ENCODE data around the gene ZNF354B.
"Not testable (repeated sequence)": the region's sequence is repeated elsewhere in the genome, so short reads cannot be mapped to it uniquely, and the experiment has no call there.

The ZNF354B gene

DNA sequence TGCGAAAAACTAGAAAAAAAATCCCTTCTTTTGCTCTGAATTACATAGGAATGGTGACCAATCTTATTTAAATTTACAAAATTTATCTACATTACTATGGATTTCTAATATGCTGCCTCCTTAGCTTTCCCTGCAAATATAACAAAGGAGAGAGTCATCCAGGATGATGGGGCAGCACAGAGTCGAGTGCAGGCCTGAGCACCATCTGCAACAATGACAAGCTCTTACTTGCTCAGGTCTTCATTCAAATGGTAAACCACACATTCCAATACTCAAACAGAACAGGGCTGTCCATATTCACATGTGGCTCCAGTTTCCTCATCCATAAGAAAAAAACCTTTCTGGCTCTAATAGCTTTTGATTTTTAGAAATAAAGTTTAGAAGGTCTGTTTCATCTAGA lies 33.5 kb upstream of the ZNF354B start:
- CTCF ChIA-PET: interaction anchor here (1.0 kb wide), 1 partner anchor 15 kb away, joined by 3 read pairs; no protein-coding TSS in a partner anchor
- POLR2A ChIA-PET: no interaction called here
- no peak for DNase-seq (ENCODE audit: extremely low spot score)
- no peak for TF ChIP-seq ELF4 (IDR thresholded peaks at IDR 0.05)
- no peak for TF ChIP-seq SP1 (IDR thresholded peaks at IDR 0.05)
- no peak for TF ChIP-seq LEF1 (IDR thresholded peaks at IDR 0.05; ENCODE audit: borderline replicate concordance)
- TF ChIP-seq L3MBTL2 (conservative IDR thresholded peaks at IDR 0.05): no peak
- TF ChIP-seq BHLHE40 (IDR thresholded peaks at IDR 0.05; ENCODE audit: borderline replicate concordance): no peak
- TF ChIP-seq FOXM1 (IDR thresholded peaks at IDR 0.05; ENCODE audit: borderline replicate concordance): no peak
- TF ChIP-seq NFRKB (IDR thresholded peaks at IDR 0.05): no peak
- TF ChIP-seq ZNF384 (IDR thresholded peaks at IDR 0.05): no peak
- no peak for TF ChIP-seq ARNT (IDR thresholded peaks at IDR 0.05)
- TF ChIP-seq, protein P1, sequence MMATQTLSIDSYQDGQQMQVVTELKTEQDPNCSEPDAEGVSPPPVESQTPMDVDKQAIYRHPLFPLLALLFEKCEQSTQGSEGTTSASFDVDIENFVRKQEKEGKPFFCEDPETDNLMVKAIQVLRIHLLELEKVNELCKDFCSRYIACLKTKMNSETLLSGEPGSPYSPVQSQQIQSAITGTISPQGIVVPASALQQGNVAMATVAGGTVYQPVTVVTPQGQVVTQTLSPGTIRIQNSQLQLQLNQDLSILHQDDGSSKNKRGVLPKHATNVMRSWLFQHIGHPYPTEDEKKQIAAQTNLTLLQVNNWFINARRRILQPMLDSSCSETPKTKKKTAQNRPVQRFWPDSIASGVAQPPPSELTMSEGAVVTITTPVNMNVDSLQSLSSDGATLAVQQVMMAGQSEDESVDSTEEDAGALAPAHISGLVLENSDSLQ (IDR thresholded peaks at IDR 0.05): no peak
- TF ChIP-seq SUZ12 (IDR thresholded peaks at IDR 0.05): no peak
- no peak for TF ChIP-seq FOXA1 (IDR thresholded peaks at IDR 0.05)
- TF ChIP-seq HDGF (IDR thresholded peaks at IDR 0.05; ENCODE audit: borderline replicate concordance): no peak

DNA sequence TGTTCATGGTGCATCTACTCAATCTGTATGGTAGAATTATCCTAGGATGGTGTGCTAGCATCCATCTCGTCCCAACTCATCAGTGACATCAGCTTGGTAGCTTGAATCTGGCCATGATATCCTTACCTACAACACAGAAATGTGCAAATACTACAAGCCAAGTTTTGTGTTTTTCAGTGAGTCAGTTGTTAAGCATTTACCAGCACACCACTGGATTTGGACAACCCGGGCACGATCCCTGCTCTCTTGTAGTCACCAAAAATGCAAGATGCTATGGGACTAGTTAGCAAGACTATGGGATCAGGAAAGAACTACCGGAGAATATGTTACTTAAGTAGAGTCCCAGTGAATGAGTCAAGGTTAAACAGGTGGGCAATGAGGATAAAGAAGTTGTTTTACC lies 32.1 kb upstream of the ZNF354B start:
- DNase-seq (ENCODE audit: extremely low spot score): no peak
- CTCF ChIA-PET: no interaction called here
- POLR2A ChIA-PET: no interaction called here
- TF ChIP-seq FOXA1 (IDR thresholded peaks at IDR 0.05) (no peak), NFRKB (IDR thresholded peaks at IDR 0.05) (no peak), BHLHE40 (IDR thresholded peaks at IDR 0.05; ENCODE audit: borderline replicate concordance) (no peak), SP1 (IDR thresholded peaks at IDR 0.05) (no peak), L3MBTL2 (conservative IDR thresholded peaks at IDR 0.05) (no peak), CTBP1 (IDR thresholded peaks at IDR 0.05; ENCODE audit: borderline replicate concordance) (no peak), FOXM1 (IDR thresholded peaks at IDR 0.05; ENCODE audit: borderline replicate concordance) (no peak), FOXK2 (IDR thresholded peaks at IDR 0.05) (no peak), TARDBP (IDR thresholded peaks at IDR 0.05) (no peak), ELF4 (IDR thresholded peaks at IDR 0.05) (no peak), HDGF (IDR thresholded peaks at IDR 0.05; ENCODE audit: borderline replicate concordance) (no peak), LEF1 (IDR thresholded peaks at IDR 0.05; ENCODE audit: borderline replicate concordance) (no peak), SUZ12 (IDR thresholded peaks at IDR 0.05) (no peak), ZNF384 (IDR thresholded peaks at IDR 0.05) (no peak), ARNT (IDR thresholded peaks at IDR 0.05) (no peak)
- TF ChIP-seq, protein P1 (IDR thresholded peaks at IDR 0.05): no peak

DNA sequence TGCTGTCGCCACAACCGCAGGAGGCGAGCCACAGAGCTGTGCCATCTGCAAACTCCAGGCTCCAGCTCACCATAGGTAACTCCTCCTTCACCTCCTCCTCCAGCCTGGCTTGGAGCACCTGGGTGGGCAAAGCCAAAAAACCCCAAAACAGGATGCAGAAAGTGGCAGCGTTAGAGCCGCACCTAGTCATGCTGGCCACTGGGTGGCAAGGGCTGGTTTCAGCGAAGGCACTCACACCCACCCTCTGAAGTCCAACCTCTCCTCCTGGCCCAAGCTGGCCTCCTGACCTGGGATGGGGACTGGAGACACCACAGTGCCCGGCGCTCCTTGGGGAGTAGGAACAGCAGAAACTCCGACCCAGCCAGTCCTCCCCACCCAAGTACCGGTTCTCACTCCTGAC lies 28.7 kb upstream of the ZNF354B start:
- no peak for TF ChIP-seq BHLHE40 (IDR thresholded peaks at IDR 0.05; ENCODE audit: borderline replicate concordance)
- TF ChIP-seq CTBP1 (IDR thresholded peaks at IDR 0.05; ENCODE audit: borderline replicate concordance): no peak
- no peak for TF ChIP-seq HDGF (IDR thresholded peaks at IDR 0.05; ENCODE audit: borderline replicate concordance)
- TF ChIP-seq FOXK2 (IDR thresholded peaks at IDR 0.05): no peak
- no peak for TF ChIP-seq ZNF384 (IDR thresholded peaks at IDR 0.05)
- ChIA-PET POLR2A (no interaction called here), CTCF (no interaction called here)
- no peak for DNase-seq (ENCODE audit: extremely low spot score)

DNA sequence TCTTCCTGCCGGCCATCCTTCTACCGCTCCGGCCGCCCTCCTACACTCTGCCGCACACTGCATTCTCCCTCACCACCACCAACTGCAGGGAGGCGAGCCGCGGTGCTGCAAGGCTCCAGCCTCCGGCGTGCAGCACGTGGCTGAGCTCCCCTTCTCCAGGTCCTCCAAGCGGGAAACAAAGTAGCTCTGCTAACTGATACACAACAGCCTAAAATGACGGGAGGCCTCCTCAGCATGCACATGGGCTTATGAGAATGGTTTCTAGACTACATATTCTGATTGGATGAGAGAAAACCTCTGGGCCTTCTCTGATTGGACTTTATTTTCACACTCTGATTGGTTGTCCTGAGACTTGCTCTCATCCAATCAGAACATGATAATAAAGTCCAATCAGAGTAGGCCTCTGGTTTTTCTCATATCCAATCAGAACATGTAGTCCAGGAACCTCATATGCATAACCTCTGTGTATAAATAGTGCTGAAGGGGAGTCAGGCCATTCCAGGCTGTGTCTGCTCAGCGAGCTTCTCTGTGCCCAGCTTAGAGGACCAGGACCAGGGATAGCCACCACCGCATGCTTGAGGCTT lies 27.0 kb upstream of the ZNF354B start:
- CTCF ChIA-PET: no interaction called here

DNA sequence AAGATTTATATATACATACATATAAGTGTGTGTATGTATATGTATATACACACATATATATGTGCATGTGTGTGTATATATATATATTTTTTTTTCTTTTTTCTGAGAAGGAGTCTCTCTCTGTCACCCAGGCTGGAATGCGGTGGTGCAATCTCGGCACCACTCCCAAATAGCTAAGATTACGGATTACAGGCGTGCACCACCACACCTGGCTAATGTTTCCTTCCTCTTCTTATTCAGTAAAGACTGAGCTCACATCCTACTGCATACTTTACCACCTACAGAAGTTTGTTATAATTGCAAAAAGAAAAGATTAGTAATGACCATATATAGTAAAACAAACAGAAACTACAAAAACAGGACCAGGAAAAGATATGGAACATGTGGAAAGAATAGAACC lies 23.1 kb upstream of the ZNF354B start:
- ChIA-PET CTCF (no interaction called here), POLR2A (no interaction called here)
- DNase-seq (ENCODE audit: extremely low spot score): no peak
- no peak for TF ChIP-seq BHLHE40 (IDR thresholded peaks at IDR 0.05; ENCODE audit: borderline replicate concordance)
- no peak for TF ChIP-seq L3MBTL2 (conservative IDR thresholded peaks at IDR 0.05)
- no peak for TF ChIP-seq HDGF (IDR thresholded peaks at IDR 0.05; ENCODE audit: borderline replicate concordance)
- TF ChIP-seq CTBP1 (IDR thresholded peaks at IDR 0.05; ENCODE audit: borderline replicate concordance): no peak
- no peak for TF ChIP-seq FOXA1 (IDR thresholded peaks at IDR 0.05)
- no peak for TF ChIP-seq ARNT (IDR thresholded peaks at IDR 0.05)

More for the DNA sequence above, 27.0 kb upstream of the ZNF354B start:
- no peak for DNase-seq (ENCODE audit: extremely low spot score)
- POLR2A ChIA-PET: no interaction called here
- TF ChIP-seq, protein P1 (IDR thresholded peaks at IDR 0.05): no peak
- no peak for TF ChIP-seq L3MBTL2 (conservative IDR thresholded peaks at IDR 0.05)
- TF ChIP-seq NFRKB (IDR thresholded peaks at IDR 0.05): no peak
- no peak for TF ChIP-seq FOXK2 (IDR thresholded peaks at IDR 0.05)
- no peak for TF ChIP-seq ARNT (IDR thresholded peaks at IDR 0.05)
- no peak for TF ChIP-seq TARDBP (IDR thresholded peaks at IDR 0.05)
- no peak for TF ChIP-seq ZNF384 (IDR thresholded peaks at IDR 0.05)

DNA sequence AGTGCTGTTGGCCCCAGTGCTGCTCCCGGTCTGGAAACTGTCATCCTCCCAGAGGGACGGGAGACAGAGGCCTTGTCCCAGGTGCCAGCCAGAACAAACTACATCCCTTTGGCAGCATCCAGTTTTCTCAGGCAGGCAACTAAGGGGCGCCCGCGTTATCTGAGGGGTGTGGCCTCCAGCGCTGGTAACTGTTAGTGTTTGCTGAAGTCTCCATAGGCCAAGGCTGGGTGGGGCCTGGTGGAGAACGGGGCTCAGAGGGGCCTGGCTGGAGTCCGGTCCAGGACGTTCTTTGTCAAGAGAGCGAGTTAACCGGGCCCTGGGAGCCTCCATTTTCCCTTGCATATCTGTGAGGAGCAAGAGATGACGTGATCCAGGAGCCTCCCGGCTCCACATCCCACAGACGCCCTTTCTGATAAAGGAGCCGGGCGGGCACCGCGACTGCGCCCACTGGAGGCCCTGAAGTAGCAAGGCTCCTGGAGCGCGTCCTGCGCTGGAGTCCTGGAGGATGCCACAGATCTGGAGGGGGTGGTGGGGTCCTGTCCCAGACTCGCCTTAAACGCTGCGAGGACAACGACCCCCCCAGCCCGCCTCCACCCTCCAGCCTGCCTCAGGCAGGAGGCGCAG lies 20.9 kb upstream of the ZNF354B start:
- CTCF ChIA-PET; POLR2A ChIA-PET; DNase-seq (ENCODE audit: extremely low spot score): not testable (repeated sequence)

DNA sequence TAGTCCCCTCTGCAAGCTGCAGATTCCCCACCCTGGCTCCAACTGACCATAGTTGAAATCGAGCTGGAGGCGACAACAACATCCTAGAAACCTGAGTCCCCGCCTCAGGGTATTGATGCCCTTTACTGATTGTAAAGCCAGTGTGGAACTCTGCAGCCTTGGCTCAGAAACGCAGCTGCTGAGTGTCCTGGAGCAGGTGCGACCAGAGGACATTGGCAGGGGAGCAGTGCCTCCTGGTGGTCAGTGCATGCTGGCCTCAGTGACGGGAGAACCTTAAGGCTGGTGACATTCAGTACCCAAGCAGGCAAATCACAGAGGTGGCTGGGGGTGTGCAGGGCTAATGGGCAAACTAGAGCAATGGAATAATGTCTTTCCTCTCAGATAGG lies 20.4 kb upstream of the ZNF354B start:
- peak; percentile 49 for DNase-seq (ENCODE audit: extremely low spot score)
- POLR2A ChIA-PET: no interaction called here
- TF ChIP-seq FOXM1 (IDR thresholded peaks at IDR 0.05; ENCODE audit: borderline replicate concordance): no peak
- no peak for TF ChIP-seq CTBP1 (IDR thresholded peaks at IDR 0.05; ENCODE audit: borderline replicate concordance)
- TF ChIP-seq HDGF (IDR thresholded peaks at IDR 0.05; ENCODE audit: borderline replicate concordance): no peak
- TF ChIP-seq, protein P1 (IDR thresholded peaks at IDR 0.05): no peak
- TF ChIP-seq BHLHE40 (IDR thresholded peaks at IDR 0.05; ENCODE audit: borderline replicate concordance): no peak
- TF ChIP-seq FOXK2 (IDR thresholded peaks at IDR 0.05): no peak
- no peak for TF ChIP-seq NFRKB (IDR thresholded peaks at IDR 0.05)
- TF ChIP-seq TARDBP (IDR thresholded peaks at IDR 0.05): no peak
- no peak for TF ChIP-seq SP1 (IDR thresholded peaks at IDR 0.05)
- TF ChIP-seq SUZ12 (IDR thresholded peaks at IDR 0.05): no peak
- TF ChIP-seq L3MBTL2 (conservative IDR thresholded peaks at IDR 0.05): no peak
- TF ChIP-seq ARNT (IDR thresholded peaks at IDR 0.05): no peak
- TF ChIP-seq ZNF384 (IDR thresholded peaks at IDR 0.05): no peak
- TF ChIP-seq FOXA1 (IDR thresholded peaks at IDR 0.05): no peak
- TF ChIP-seq ELF4 (IDR thresholded peaks at IDR 0.05): no peak
- TF ChIP-seq LEF1 (IDR thresholded peaks at IDR 0.05; ENCODE audit: borderline replicate concordance): no peak
- CTCF ChIA-PET: no interaction called here

DNA sequence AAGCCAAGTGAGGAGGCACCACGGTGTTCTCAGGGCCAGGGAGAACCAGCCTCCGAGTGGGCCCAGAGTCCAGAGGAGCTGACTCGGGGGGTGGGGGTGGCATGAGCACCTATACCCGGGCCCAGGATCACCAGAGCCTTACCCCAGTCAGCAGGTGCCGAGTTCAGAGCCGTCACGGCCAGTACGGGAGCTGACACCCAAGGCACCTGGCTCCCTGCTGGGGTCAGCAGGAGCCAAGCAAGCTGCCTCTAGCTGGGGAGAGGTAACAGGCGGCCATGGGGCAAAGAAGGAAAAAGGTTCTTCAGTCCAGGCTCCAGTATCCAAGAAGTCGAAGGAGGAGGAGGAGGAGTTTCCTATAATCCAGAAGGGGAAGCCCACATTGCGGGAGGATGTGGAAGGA lies 19.4 kb upstream of the ZNF354B start:
- CTCF ChIA-PET; POLR2A ChIA-PET; DNase-seq (ENCODE audit: extremely low spot score): not testable (repeated sequence)
